Mesothelial cell of epicardium (in vitro differentiated cells): ENCODE data around the gene CIDEB. TPM values are rescaled to one million over a fixed set of nuclear protein-coding genes. Genes with fewer than 3 reads are reported as not detected.
A peak's percentile ranks its signal among the peaks of the same experiment; 100 is the strongest.

Source experiments
- DNase-seq, 2 experiments: peaks; one replicate each; pipeline ENCODE4 v3.0.0; 2021; ENCODE audit warnings: low spot score in 2 of 2; ENCODE audit not compliant: unreplicated experiment in 2 of 2
- H3K27ac Mint-ChIP-seq: 2 replicates; pipeline ENCODE4 v1.8.0; 2021; ENCODE audit warnings: mixed read lengths
- H3K27me3 Mint-ChIP-seq: 2 replicates; pipeline ENCODE4 v1.8.0; 2021; ENCODE audit warnings: low read depth, mixed read lengths
- H3K36me3 Mint-ChIP-seq: 2 replicates; pipeline ENCODE4 v1.8.0; 2021; ENCODE audit warnings: mixed read lengths
- H3K4me1 Mint-ChIP-seq: 2 replicates; pipeline ENCODE4 v1.8.0; 2021; ENCODE audit warnings: mixed read lengths
- H3K4me3 Mint-ChIP-seq: 2 replicates; pipeline ENCODE4 v1.8.0; 2021; ENCODE audit warnings: mild to moderate bottlenecking, moderate library complexity, mixed read lengths
- H3K9me3 Mint-ChIP-seq: 2 replicates; pipeline ENCODE4 v1.8.0; 2021; ENCODE audit warnings: mixed read lengths
- total RNA-seq: library from RNA; stranded (reverse); gene quantifications from 3 replicates; pipeline ENCODE4 v1.2.1, GENCODE V29; 2021
- TF ChIP-seq, protein P1 (sequence below): fragments of 200-600 bp; sonication (generic); IDR thresholded peaks from one replicate; pipeline ENCODE4 v1.5.0; 2021; ENCODE audit warnings: antibody characterized with exemption; ENCODE audit not compliant: unreplicated experiment

Gene CIDEB
- total RNA-seq, 1 donor from 2014 or later: not detected

DNA sequence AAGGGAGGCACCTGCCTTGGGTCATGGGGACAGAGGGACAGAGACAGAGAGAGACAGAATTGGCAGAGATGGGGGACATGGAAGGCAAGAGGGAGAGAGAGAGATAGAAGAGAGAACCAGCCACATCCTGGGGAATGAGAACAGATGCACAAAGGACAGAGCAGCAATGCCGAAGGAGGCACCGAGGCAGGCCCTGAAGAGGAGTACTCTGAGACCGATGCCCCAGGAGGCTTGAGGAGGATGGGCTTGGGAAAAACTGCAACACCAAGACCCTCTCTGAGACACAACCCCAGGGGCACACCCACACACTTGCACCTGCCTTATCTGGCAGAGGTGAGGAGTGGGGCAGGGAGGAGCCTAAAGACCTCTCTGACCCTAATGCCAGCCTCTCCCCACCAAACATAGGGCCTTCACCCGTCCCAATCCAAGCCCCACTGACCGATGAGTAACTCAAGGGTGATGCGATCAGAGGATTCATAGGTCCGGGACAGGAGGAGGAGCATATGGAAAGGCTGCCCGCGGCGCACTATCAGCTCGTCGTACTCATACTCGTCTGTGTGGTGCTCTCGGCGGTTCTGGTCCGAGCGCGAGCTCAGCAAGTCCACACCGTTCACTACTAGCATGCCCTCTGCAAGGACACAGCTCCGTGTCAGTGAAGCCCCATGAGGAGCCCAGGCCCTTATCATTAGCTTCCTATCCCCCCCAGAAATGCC is 46.4 kb downstream of the CIDEB start:
- H3K27ac Mint-ChIP-seq: no peak overlapping the region
- no peak overlapping the region for H3K4me3 Mint-ChIP-seq
- TF ChIP-seq, protein P1, sequence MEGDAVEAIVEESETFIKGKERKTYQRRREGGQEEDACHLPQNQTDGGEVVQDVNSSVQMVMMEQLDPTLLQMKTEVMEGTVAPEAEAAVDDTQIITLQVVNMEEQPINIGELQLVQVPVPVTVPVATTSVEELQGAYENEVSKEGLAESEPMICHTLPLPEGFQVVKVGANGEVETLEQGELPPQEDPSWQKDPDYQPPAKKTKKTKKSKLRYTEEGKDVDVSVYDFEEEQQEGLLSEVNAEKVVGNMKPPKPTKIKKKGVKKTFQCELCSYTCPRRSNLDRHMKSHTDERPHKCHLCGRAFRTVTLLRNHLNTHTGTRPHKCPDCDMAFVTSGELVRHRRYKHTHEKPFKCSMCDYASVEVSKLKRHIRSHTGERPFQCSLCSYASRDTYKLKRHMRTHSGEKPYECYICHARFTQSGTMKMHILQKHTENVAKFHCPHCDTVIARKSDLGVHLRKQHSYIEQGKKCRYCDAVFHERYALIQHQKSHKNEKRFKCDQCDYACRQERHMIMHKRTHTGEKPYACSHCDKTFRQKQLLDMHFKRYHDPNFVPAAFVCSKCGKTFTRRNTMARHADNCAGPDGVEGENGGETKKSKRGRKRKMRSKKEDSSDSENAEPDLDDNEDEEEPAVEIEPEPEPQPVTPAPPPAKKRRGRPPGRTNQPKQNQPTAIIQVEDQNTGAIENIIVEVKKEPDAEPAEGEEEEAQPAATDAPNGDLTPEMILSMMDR: no peak
- DNase-seq: no peak
- peaks cover 3% of the 10 kb centered on the region for H3K36me3 Mint-ChIP-seq
- no peaks in the 10 kb centered on the region for H3K27me3 Mint-ChIP-seq
- no peaks in the 10 kb centered on the region for H3K9me3 Mint-ChIP-seq
- H3K4me1 Mint-ChIP-seq: peaks cover 33% of the 10 kb centered on the region

DNA sequence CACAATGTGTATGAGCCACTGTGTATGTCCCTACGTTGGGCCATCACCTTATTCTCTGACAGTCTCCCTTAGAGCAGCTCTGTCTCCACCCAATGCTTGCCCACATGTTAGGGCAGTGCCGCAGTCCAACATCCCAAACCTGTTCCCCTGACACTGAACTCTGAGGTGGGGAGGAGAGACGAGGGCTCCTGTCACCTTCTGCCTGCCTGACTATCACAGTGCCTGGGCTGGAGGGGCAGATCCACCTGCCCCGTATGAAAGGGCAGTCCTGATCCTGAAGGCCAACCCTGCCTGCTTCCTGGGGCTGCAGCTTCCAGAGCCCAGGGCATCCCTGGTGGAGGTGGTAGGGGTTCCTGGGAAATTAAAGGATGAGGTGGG is 47.0 kb downstream of the CIDEB start:
- no peaks in the 10 kb centered on the region for H3K9me3 Mint-ChIP-seq
- no peaks in the 10 kb centered on the region for H3K36me3 Mint-ChIP-seq
- H3K27ac Mint-ChIP-seq: peak overlapping the region; percentile 31
- TF ChIP-seq, protein P1: no peak
- no peak overlapping the region for H3K4me3 Mint-ChIP-seq
- peaks cover 33% of the 10 kb centered on the region for H3K4me1 Mint-ChIP-seq
- no peaks in the 10 kb centered on the region for H3K27me3 Mint-ChIP-seq
- no peak for DNase-seq

DNA sequence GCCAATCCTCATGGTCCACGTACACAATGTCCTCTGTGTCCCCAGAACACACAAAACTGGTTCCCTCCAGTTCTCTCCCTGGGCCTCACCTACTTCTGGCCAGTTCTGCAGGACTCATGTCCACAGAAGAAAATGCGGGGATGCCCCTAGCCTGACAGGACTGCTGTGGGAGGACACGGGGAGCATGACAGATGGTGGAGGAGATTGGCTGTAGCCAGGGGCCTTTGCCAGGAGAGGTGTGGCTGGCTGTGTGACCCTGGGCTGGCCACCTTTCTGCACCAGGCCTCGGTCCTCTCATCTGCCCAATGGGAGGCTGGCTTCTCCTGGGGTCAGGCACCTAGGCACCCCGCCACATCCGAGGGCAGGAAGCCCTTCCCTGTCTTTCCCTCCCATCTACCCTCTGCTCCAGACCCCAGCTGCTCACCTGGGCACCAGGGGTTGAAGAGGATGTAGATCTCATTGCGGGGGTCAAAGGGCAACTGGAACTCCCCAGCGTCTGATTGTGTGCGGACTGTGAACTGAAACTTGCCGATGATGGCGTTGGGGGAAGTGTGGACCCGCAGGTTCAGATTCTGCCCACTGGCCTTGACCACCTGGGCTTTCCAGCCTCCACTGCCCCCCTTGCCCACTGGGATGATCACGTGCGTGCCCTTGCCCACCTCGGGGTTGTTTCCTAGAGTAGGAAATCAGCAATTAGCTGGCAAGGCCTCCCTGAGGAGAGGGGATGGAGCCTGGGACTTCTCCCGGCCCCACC is 47.6 kb downstream of the CIDEB start:
- Mint-ChIP-seq H3K27ac (peak overlapping the region; percentile 79), H3K36me3 (no peaks in the 10 kb centered on the region), H3K9me3 (no peaks in the 10 kb centered on the region), H3K27me3 (no peaks in the 10 kb centered on the region), H3K4me3 (no peak overlapping the region), H3K4me1 (peaks cover 33% of the 10 kb centered on the region)
- no peak for DNase-seq
- TF ChIP-seq, protein P1: no peak

DNA sequence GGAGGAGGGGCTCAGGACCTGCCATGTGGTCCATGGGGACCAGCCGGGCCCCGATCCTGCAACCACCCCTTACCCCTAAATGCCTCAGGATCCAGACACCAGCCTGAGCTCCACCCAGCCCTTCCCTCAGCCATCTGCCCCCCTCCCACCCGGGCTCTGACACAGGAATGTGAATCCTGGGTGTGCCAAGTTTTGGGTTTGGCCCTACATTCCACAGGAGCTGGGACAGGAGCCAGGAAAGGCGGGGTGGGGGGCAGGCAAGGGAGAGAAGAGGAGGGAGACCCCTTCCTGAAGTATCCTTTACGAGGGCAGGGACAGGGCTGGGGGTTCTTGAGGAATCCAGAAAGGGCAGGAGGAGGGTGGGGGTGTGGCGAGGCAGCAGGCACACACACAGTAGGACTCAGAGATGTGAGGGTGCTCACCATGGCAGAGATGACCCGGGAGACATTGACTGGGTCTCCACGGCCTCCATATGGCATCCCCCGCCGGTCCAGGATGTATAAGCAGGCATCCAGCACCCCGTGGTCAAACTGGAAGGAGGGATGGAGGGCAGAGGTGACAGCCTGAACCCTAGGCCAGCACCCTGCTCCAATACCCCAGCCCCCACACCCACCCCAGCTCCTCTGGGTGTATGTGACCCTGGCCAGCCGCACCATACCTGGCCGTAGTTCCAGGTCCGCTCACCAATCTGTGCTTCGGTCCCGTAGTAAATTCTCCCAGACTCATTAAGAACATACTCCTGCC is 48.3 kb downstream of the CIDEB start:
- Mint-ChIP-seq H3K4me1 (peaks cover 30% of the 10 kb centered on the region), H3K4me3 (no peak overlapping the region), H3K27me3 (no peaks in the 10 kb centered on the region), H3K9me3 (no peaks in the 10 kb centered on the region), H3K27ac (peak overlapping the region; percentile 79), H3K36me3 (no peaks in the 10 kb centered on the region)
- TF ChIP-seq, protein P1: no peak
- peak; percentile 57 to 81 for DNase-seq

DNA sequence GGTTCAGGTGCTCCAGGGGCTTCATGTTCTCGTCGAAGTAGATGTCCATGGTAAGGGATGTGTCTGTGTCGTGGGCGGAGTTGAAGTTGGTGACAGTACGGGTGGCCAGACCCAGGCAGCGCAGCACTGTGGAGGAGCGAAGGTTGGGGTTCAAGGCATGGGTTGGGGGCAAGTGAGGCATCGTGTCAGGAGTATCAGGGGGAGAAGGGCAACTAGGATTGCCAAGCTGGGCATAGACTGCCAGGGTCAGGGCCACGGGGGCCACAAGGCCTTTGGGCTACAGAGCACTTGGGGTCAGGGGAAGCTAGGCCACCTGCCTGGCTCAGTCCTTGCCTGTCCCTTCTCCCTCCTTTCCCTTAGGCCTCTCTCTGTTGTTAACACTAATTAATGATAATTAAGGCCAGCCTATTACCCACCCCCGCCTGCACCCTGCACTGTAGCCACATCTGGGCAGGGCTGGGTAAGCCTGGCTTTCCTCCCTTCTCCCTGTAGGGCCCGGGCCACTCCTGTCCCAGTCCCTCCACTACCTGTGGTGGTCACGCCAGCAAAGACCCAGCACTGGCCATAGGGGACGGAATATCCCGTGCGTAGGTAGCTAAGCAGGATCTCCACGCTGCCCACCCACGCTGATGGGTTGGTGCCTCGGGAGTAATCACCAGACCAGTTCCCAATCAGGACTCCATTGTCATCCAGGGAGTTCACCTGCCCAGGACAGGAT is 49.1 kb downstream of the CIDEB start:
- TF ChIP-seq, protein P1: no peak
- H3K4me1 Mint-ChIP-seq: peaks cover 23% of the 10 kb centered on the region
- no peaks in the 10 kb centered on the region for H3K9me3 Mint-ChIP-seq
- no peak for DNase-seq
- no peaks in the 10 kb centered on the region for H3K27me3 Mint-ChIP-seq
- no peaks in the 10 kb centered on the region for H3K36me3 Mint-ChIP-seq
- no peak overlapping the region for H3K4me3 Mint-ChIP-seq
- peak overlapping the region; percentile 66 for H3K27ac Mint-ChIP-seq
